HEK293 (cell line): ENCODE results near the gene ARHGAP27.

Experiments
- BCL11A ChIP-seq: fragments of 450-650 bp; formaldehyde crosslinking; IDR thresholded peaks from 2 replicates; pipeline ENCODE4 v1.5.1; 2016; ENCODE audit warnings: low read depth, missing biosample characterization, missing genetic modification characterization
- BCL11B ChIP-seq: fragments of 450-650 bp; formaldehyde crosslinking; IDR thresholded peaks from 2 replicates; pipeline ENCODE4 v1.5.1; 2016; ENCODE audit warnings: low read depth, missing biosample characterization, missing genetic modification characterization
- GLIS1 ChIP-seq: fragments of 450-650 bp; formaldehyde crosslinking; IDR thresholded peaks from 2 replicates; pipeline ENCODE4 v1.5.1; 2016; ENCODE audit warnings: missing biosample characterization, missing genetic modification characterization
- GLIS2 ChIP-seq: fragments of 450-650 bp; formaldehyde crosslinking; IDR thresholded peaks from 2 replicates; pipeline ENCODE4 v1.5.1; 2016; ENCODE audit warnings: missing biosample characterization, missing genetic modification characterization
- IKZF3 ChIP-seq: fragments of 450-650 bp; IDR thresholded peaks from 2 replicates; pipeline ENCODE4 v1.5.0; 2018; ENCODE audit warnings: missing biosample characterization, mild to moderate bottlenecking, missing genetic modification characterization, moderate library complexity
- KLF16 ChIP-seq: fragments of 450-650 bp; formaldehyde crosslinking; IDR thresholded peaks from 2 replicates; pipeline ENCODE4 v1.5.1; 2017; ENCODE audit warnings: missing biosample characterization, missing genetic modification characterization
- MEIS1 ChIP-seq: sonication (generic); formaldehyde crosslinking; IDR thresholded peaks from 2 replicates; pipeline ENCODE4 v1.8.1; 2022; ENCODE audit warnings: missing genetic modification reagents, mild to moderate bottlenecking, borderline replicate concordance
- OVOL3 ChIP-seq: fragments of 450-650 bp; formaldehyde crosslinking; IDR thresholded peaks from 2 replicates; pipeline ENCODE4 v1.5.1; 2016; ENCODE audit warnings: missing biosample characterization, missing genetic modification characterization
- SP3 ChIP-seq: fragments of 450-650 bp; formaldehyde crosslinking; IDR thresholded peaks from 2 replicates; pipeline ENCODE4 v1.5.1; 2016; ENCODE audit warnings: missing biosample characterization, missing genetic modification characterization
- SP7 ChIP-seq: fragments of 450-650 bp; formaldehyde crosslinking; IDR thresholded peaks from 2 replicates; pipeline ENCODE4 v1.5.1; 2016; ENCODE audit warnings: missing biosample characterization, missing genetic modification characterization
- YY2 ChIP-seq: fragments of 450-650 bp; formaldehyde crosslinking; IDR thresholded peaks from 2 replicates; pipeline ENCODE4 v1.5.1; 2016; ENCODE audit warnings: missing biosample characterization, missing genetic modification characterization
- ZBTB17 ChIP-seq: fragments of 450-650 bp; formaldehyde crosslinking; IDR thresholded peaks from 2 replicates; pipeline ENCODE4 v1.5.1; 2016; ENCODE audit warnings: missing biosample characterization, missing genetic modification characterization
- ZBTB20 ChIP-seq: fragments of 450-650 bp; formaldehyde crosslinking; IDR thresholded peaks from 2 replicates; pipeline ENCODE4 v1.5.1; 2016; ENCODE audit warnings: missing biosample characterization, missing genetic modification characterization
- ZBTB48 ChIP-seq: fragments of 450-650 bp; formaldehyde crosslinking; IDR thresholded peaks from 2 replicates; pipeline ENCODE4 v1.5.1; 2016; ENCODE audit warnings: missing biosample characterization, missing genetic modification characterization
- ZFP3 ChIP-seq: fragments of 450-650 bp; formaldehyde crosslinking; IDR thresholded peaks from 2 replicates; pipeline ENCODE4 v1.5.1; 2016; ENCODE audit warnings: low read depth, missing biosample characterization, missing genetic modification characterization
- ZNF133 ChIP-seq: fragments of 450-650 bp; formaldehyde crosslinking; IDR thresholded peaks from 2 replicates; pipeline ENCODE4 v1.5.1; 2016; ENCODE audit warnings: missing biosample characterization, missing genetic modification characterization
- ZNF19 ChIP-seq: fragments of 450-650 bp; formaldehyde crosslinking; IDR thresholded peaks from 2 replicates; pipeline ENCODE4; 2016; ENCODE audit warnings: missing biosample characterization, missing genetic modification characterization, low read depth
- ZNF324 ChIP-seq: fragments of 450-650 bp; formaldehyde crosslinking; IDR thresholded peaks from 2 replicates; pipeline ENCODE4 v1.5.1; 2016; ENCODE audit warnings: missing biosample characterization, missing genetic modification characterization
- ZNF350 ChIP-seq: fragments of 450-650 bp; formaldehyde crosslinking; IDR thresholded peaks from 2 replicates; pipeline ENCODE4 v1.5.0; 2017; ENCODE audit warnings: missing biosample characterization, mild to moderate bottlenecking, missing genetic modification characterization
- ZNF391 ChIP-seq: fragments of 450-650 bp; formaldehyde crosslinking; IDR thresholded peaks from 2 replicates; pipeline ENCODE4 v1.5.1; 2016; ENCODE audit warnings: low read depth, missing biosample characterization, missing genetic modification characterization, borderline replicate concordance
- ZNF423 ChIP-seq: fragments of 450-650 bp; formaldehyde crosslinking; IDR thresholded peaks from 2 replicates; pipeline ENCODE4 v1.5.1; 2016; ENCODE audit warnings: missing biosample characterization, missing genetic modification characterization
- ZNF48 ChIP-seq: fragments of 450-650 bp; formaldehyde crosslinking; IDR thresholded peaks from 2 replicates; pipeline ENCODE4 v1.5.1; 2016; ENCODE audit warnings: missing biosample characterization, missing genetic modification characterization
- ZNF501 ChIP-seq: fragments of 450-650 bp; formaldehyde crosslinking; IDR thresholded peaks from 2 replicates; pipeline ENCODE4 v1.5.1; 2016; ENCODE audit warnings: missing biosample characterization, missing genetic modification characterization
- ZNF514 ChIP-seq: fragments of 450-650 bp; formaldehyde crosslinking; IDR thresholded peaks from 2 replicates; pipeline ENCODE4 v1.5.1; 2016; ENCODE audit warnings: missing biosample characterization, missing genetic modification characterization
- ZNF561 ChIP-seq: fragments of 450-650 bp; IDR thresholded peaks from 2 replicates; pipeline ENCODE4 v1.5.1; 2018; ENCODE audit warnings: missing biosample characterization, missing genetic modification characterization, borderline replicate concordance
- ZNF585B ChIP-seq: fragments of 450-650 bp; formaldehyde crosslinking; IDR thresholded peaks from 2 replicates; pipeline ENCODE4 v1.5.1; 2016; ENCODE audit warnings: missing biosample characterization, missing genetic modification characterization
- ZNF600 ChIP-seq: fragments of 450-650 bp; formaldehyde crosslinking; IDR thresholded peaks from 2 replicates; pipeline ENCODE4 v1.5.1; 2016; ENCODE audit warnings: missing biosample characterization, missing genetic modification characterization
- ZNF626 ChIP-seq: fragments of 450-650 bp; sonication (Bioruptor Pico); formaldehyde crosslinking; IDR thresholded peaks from 2 replicates; pipeline ENCODE4 v1.5.1; 2018; ENCODE audit warnings: missing biosample characterization, missing genetic modification characterization, inconsistent platforms
- ZNF629 ChIP-seq: fragments of 450-650 bp; formaldehyde crosslinking; IDR thresholded peaks from 2 replicates; pipeline ENCODE4 v1.5.1; 2017; ENCODE audit warnings: missing biosample characterization, missing genetic modification characterization
- ZNF654 ChIP-seq: fragments of 450-650 bp; formaldehyde crosslinking; IDR thresholded peaks from 2 replicates; pipeline ENCODE4 v1.5.1; 2016; ENCODE audit warnings: low read depth, missing biosample characterization, missing genetic modification characterization
- ZNF670 ChIP-seq: fragments of 450-650 bp; formaldehyde crosslinking; IDR thresholded peaks from 2 replicates; pipeline ENCODE4 v1.5.1; 2016; ENCODE audit warnings: missing biosample characterization, missing genetic modification characterization, low read depth
- ZNF768 ChIP-seq: fragments of 450-650 bp; formaldehyde crosslinking; IDR thresholded peaks from 2 replicates; pipeline ENCODE4 v1.5.1; 2018; ENCODE audit warnings: missing biosample characterization, mild to moderate bottlenecking, missing genetic modification characterization
- ZNF776 ChIP-seq: fragments of 450-650 bp; formaldehyde crosslinking; IDR thresholded peaks from 2 replicates; pipeline ENCODE4 v1.5.0; 2017; ENCODE audit warnings: missing biosample characterization, missing genetic modification characterization, borderline replicate concordance
- ZSCAN30 ChIP-seq: fragments of 450-650 bp; IDR thresholded peaks from 2 replicates; pipeline ENCODE4 v1.5.1; 2018; ENCODE audit warnings: missing biosample characterization, mild to moderate bottlenecking, missing genetic modification characterization, moderate library complexity
- TF ChIP-seq, protein P1 (sequence below): fragments of 450-650 bp; formaldehyde crosslinking; IDR thresholded peaks from 2 replicates; pipeline ENCODE4 v1.5.1; 2016; ENCODE audit warnings: missing biosample characterization, missing genetic modification characterization
- TF ChIP-seq, protein P2 (sequence below): fragments of 450-650 bp; formaldehyde crosslinking; IDR thresholded peaks from 2 replicates; pipeline ENCODE4 v1.5.1; 2016; ENCODE audit warnings: missing biosample characterization, missing genetic modification characterization
- TF ChIP-seq, protein P3 (sequence below): fragments of 450-650 bp; formaldehyde crosslinking; IDR thresholded peaks from 2 replicates; pipeline ENCODE4 v1.5.1; 2016; ENCODE audit warnings: missing biosample characterization, missing genetic modification characterization

Gene ARHGAP27

DNA sequence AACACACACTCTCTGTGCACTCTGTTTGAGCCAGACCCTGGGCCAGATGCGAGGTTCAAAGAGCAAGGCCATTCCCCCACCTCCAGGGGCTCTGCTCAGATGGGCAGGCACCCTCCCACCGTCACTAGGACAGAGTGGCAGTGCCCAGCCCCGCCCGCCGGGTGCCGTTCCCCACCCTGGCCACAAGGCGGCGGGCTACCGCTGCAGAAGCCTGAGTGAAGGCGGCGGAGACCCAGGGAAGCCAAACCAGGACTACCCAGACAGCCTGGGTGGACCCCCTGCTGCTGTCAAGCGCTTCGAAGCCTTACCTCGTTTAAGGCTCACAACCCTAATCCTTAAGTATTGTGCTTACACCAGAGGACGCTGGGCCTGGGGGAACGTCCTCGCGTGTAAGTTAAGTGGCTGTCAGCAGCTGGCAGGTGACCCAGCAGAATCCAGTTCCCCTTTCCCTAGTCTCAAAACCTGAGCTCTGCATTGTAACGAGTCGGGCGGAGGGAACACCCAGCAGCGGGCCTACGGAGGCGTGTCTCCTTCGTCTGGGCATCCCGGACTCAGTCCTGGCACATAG is 4.5 kb downstream of the ARHGAP27 start (continued):
- TF ChIP-seq, protein P1, sequence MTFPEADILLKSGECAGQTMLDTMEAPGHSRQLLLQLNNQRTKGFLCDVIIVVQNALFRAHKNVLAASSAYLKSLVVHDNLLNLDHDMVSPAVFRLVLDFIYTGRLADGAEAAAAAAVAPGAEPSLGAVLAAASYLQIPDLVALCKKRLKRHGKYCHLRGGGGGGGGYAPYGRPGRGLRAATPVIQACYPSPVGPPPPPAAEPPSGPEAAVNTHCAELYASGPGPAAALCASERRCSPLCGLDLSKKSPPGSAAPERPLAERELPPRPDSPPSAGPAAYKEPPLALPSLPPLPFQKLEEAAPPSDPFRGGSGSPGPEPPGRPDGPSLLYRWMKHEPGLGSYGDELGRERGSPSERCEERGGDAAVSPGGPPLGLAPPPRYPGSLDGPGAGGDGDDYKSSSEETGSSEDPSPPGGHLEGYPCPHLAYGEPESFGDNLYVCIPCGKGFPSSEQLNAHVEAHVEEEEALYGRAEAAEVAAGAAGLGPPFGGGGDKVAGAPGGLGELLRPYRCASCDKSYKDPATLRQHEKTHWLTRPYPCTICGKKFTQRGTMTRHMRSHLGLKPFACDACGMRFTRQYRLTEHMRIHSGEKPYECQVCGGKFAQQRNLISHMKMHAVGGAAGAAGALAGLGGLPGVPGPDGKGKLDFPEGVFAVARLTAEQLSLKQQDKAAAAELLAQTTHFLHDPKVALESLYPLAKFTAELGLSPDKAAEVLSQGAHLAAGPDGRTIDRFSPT: peak; percentile 99
- TF ChIP-seq ZNF133 (no peak), ZNF324 (tag by site-specific recombination) (no peak), IKZF3 (tag by site-specific recombination) (0 out of 2 replicates have a peak, but pooled peaks have one; percentile 19), KLF16 (tag by site-specific recombination) (0 out of 2 replicates have a peak, but pooled peaks have one; percentile 23), ZSCAN30 (tag by site-specific recombination) (0 out of 2 replicates have a peak, but pooled peaks have one; percentile 41), ZNF654 (tag by site-specific recombination) (peak; percentile 93), ZNF776 (tag by site-specific recombination) (no peak), GLIS2 (tag by site-specific recombination) (peak; percentile 95), BCL11B (tag by site-specific recombination) (no peak), SP7 (tag by site-specific recombination) (peak; percentile 70), MEIS1 (CRISPR knock-in tag) (no peak), ZBTB17 (peak; percentile 78), BCL11A (tag by site-specific recombination) (0 out of 2 replicates have a peak, but pooled peaks have one; percentile 30), ZNF501 (tag by site-specific recombination) (peak; percentile 44; the same call in 1 of the 2 replicates), ZNF423 (tag by site-specific recombination) (peak; percentile 60), ZBTB48 (peak; percentile 74; the same call in 1 of the 2 replicates), ZNF670 (no peak), ZNF561 (tag by site-specific recombination) (peak; percentile 70; the same call in 1 of the 2 replicates), SP3 (tag by site-specific recombination) (peak; percentile 40; the same call in 1 of the 2 replicates), GLIS1 (tag by site-specific recombination) (peak; percentile 89), ZNF48 (no peak), ZNF629 (tag by site-specific recombination) (peak; percentile 54), ZNF19 (tag by site-specific recombination) (no peak), YY2 (tag by site-specific recombination) (no peak), ZNF600 (tag by site-specific recombination) (peak; percentile 88), OVOL3 (tag by site-specific recombination) (no peak), ZNF350 (tag by site-specific recombination) (no peak), ZNF514 (tag by site-specific recombination) (no peak), ZNF585B (tag by site-specific recombination) (no peak), ZFP3 (tag by site-specific recombination) (no peak), ZBTB20 (tag by site-specific recombination) (peak; percentile 47), ZNF768 (tag by site-specific recombination) (no peak), ZNF626 (no peak), ZNF391 (peak; percentile 75; the same call in 1 of the 2 replicates)
- TF ChIP-seq, protein P2, sequence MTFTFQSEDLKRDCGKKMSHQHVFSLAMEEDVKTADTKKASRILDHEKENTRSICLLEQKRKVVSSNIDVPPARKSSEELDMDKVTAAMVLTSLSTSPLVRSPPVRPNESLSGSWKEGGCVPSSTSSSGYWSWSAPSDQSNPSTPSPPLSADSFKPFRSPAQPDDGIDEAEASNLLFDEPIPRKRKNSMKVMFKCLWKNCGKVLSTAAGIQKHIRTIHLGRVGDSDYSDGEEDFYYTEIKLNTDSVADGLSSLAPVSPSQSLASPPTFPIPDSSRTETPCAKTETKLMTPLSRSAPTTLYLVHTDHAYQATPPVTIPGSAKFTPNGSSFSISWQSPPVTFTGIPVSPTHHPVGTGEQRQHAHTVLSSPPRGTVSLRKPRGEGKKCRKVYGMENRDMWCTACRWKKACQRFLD (tag by site-specific recombination): no peak
- TF ChIP-seq, protein P3, sequence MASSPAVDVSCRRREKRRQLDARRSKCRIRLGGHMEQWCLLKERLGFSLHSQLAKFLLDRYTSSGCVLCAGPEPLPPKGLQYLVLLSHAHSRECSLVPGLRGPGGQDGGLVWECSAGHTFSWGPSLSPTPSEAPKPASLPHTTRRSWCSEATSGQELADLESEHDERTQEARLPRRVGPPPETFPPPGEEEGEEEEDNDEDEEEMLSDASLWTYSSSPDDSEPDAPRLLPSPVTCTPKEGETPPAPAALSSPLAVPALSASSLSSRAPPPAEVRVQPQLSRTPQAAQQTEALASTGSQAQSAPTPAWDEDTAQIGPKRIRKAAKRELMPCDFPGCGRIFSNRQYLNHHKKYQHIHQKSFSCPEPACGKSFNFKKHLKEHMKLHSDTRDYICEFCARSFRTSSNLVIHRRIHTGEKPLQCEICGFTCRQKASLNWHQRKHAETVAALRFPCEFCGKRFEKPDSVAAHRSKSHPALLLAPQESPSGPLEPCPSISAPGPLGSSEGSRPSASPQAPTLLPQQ (tag by site-specific recombination): peak; percentile 93
